Stimulated activated CD8-positive, alpha-beta memory T cell treated with anti-CD3 and anti-CD28 coated beads, Interleukin-12 subunit alpha, Interleukin-12 subunit beta, amount 100 ng/mL, for 24 hours (primary cell): ENCODE results near the gene SP110.

ENCODE experiments used
- DNase-seq: peaks from one replicate; pipeline ENCODE4 v3.0.0-alpha.2; 2020; ENCODE audit errors: extremely low read depth

SP110 gene

DNA sequence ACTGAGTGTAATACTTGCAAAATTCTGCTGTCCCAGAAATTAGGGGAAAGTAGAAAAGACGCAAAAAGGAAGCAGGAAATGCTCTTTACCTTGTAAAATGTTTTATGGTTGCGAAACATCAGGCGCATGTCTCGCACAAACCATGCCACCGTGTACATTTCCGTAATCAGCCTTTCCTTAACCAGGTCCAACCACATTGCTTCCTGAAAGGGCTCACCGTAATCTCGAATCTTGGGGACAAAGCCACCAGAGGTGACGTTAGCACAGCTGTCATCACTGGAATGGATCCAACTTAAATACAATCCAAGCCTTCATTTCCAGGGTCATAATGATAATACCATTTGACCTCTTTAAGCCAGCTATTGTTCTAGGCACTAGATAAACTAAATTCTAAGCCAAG is 49.3 kb downstream of the SP110 start:
- no peak for DNase-seq

DNA sequence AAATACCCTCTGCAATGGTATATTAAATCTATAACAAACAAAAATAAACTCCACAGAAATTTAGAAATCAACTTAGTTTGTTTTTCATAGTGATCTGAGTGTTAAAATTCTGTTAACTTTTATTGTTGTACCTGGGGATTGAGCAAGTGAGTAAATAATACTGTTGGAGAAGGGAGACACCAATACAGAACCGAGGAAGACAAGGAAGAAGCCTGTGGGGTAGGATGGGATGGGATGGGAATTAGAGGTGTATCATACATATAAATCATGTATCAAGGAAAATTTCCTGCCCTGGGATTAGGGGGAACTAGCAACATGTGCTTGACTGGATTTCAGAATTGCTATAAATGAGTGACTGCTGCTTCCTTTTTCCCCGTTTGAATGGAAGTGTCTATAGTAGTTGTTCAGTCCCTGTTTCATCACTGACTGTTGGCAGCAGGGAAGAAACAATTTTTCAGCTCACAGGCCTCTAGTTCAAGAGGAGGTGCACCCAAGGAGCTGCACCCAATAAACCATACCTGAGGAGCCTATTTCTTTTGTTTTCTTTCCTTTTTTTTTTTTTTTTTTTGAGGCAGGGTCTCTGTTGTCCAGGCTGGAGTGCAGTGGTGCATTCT is 53.1 kb downstream of the SP110 start:
- no peak for DNase-seq

GRCh38 chr2:230164139-230164538 is 55.6 kb downstream of the SP110 start:
- no peak for DNase-seq

- DNase-seq, result no peak
These were observed 56.8 kb downstream of the SP110 start for GRCh38 chr2:230162981-230163380.

DNA sequence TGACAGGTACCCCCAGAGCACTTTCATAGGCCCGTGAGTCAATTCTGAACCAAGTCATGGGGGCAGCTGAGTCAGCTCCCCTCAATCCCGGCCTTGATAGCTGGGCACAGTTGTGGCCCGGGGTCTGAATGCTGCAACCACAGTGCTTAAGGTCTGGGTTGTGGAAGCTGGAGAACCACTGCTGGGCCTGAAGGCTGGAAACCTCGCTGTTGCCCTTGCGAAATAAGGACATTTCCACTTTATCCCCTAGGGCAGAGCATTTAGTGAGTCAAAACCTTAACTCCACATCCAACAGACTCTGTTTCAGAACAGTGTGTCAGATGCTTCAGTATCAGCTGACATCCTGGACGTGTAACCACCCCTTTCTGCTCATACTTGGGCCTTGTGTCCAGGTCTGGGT is 58.6 kb downstream of the SP110 start:
- no peak for DNase-seq

GRCh38 chr2:230160112-230160660 is 59.6 kb downstream of the SP110 start:
- DNase-seq, result no peak

GRCh38 chr2:230158468-230158867 is 61.3 kb downstream of the SP110 start:
- DNase-seq, result no peak

GRCh38 chr2:230156782-230157699 is 62.7 kb downstream of the SP110 start:
- no peak for DNase-seq

GRCh38 chr2:230155359-230155758 is 64.4 kb downstream of the SP110 start:
- DNase-seq, result no peak

GRCh38 chr2:230153390-230153976 is 66.3 kb downstream of the SP110 start:
- DNase-seq, result no peak

GRCh38 chr2:230152334-230152733 is 67.5 kb downstream of the SP110 start:
- no peak for DNase-seq

- DNase-seq, result no peak
These were observed 75.4 kb downstream of the SP110 start for GRCh38 chr2:230144355-230144754.

DNA sequence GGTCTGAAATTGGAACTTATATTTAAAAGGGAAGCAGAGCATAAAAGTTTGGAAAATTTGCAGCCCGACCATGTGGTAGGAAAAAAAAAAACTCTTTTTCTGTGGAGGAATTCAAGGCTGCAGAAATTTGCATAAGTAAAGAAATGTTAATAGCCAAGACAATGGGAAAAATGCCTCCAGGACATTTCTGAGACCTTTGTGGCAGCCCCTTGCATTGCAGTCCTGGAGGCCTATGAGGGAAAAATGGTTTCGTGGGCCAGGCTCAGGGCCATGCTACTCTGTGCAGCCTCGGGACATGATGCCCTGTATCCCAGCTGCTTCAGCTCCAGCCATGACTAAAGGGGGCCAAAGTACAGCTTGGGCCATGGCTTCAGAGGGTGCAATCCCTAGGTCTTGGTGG is 79.1 kb downstream of the SP110 start:
- DNase-seq, result no peak

DNA sequence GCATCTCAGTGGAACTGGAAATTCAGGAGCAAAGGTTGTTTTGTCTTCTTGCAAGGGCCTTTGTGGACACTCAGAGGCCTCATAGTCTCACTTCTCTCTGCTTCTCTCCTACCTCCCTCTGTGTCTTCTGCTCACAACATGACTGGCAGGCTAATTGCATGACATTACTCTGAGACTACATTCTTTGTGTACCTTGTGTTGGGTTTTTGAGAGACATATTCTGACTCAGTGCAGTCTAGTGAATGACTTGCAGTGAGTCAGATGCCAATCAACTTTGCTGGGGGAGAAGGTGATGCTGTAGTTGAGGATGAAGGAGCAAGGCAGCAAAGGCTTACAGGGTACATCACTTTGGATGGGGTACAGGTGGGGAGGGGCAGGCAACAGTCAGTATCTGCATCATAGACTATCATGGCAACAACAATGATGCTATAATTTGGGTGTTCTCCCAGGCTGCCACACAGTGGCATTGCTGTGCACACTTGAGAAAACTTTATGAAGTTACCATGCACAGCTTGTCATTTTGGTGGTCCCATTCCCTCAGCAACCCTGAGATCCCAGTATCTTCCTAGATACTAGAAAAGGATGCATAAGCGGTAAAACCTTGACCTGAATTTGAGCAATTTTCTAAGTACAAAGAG is 81.8 kb downstream of the SP110 start:
- DNase-seq, result no peak

DNA sequence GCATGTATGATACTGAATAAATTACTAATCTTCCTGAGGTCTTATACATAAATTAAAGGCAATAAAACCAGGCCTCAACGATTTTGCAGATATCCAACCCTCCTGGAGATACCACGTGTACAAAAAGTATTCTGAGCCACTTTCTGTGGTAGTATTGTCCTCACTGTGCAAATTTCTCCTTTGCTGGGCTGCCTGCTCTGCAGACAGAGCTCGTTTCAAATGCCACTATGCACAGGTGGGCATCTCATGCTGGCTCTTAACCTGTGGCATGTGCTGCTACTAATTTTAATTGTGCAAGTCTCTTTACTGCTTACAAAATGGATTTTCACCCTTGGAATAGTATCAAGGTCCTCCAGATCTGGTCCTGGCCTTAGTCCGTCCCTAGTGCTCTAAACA is 84.7 kb downstream of the SP110 start:
- DNase-seq, result no peak

GRCh38 chr2:230134496-230135129 is 85.2 kb downstream of the SP110 start:
- no peak for DNase-seq

- DNase-seq, result no peak
These were observed 88.4 kb downstream of the SP110 start for GRCh38 chr2:230131366-230131765.

- DNase-seq, result no peak
These were observed 89.0 kb downstream of the SP110 start for GRCh38 chr2:230130668-230131364.

DNA sequence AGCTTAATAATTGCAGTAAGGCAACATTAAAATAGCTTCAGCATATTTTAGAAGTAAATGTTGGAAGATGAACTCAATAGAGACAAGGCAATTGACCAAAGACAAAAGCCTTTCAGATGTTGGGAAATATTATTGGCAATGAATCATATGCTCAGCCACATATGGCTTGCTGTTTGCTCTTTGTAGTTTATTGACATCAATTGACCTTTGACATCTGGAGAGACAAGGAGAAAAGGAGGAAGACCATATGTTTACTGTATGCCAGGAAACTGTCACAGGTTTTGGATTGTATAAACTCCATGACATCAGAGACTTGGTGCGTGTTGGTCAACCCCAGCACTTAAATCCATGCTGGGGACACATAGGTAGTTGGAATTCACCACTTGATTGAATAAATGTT is 90.4 kb downstream of the SP110 start:
- DNase-seq, result no peak

- no peak for DNase-seq
These were observed 91.0 kb downstream of the SP110 start for GRCh38 chr2:230128623-230129342.
